NB4 (cell line): ENCODE data around the gene ECEL1.

Experiments used
- DNase-seq: peaks from one replicate; pipeline ENCODE4 v3.0.0; 2010; ENCODE audit warnings: low read depth
- H3K4me3 ChIP-seq: one replicate; pipeline ENCODE4 v1.5.1; 2011; ENCODE audit warnings: mild to moderate bottlenecking, low read depth, low read length, moderate library complexity
- MAX ChIP-seq: IDR thresholded peaks from 2 replicates; pipeline ENCODE4 v1.6.1; 2011; ENCODE audit warnings: low read depth, low read length
- MYC ChIP-seq: IDR thresholded peaks from 2 replicates; pipeline ENCODE4 v1.6.1; 2011; ENCODE audit warnings: low read depth, low read length
- POLR2A ChIP-seq: IDR thresholded peaks from 2 replicates; pipeline ENCODE4 v1.6.1; 2011; ENCODE audit warnings: mild to moderate bottlenecking; ENCODE audit not compliant: insufficient read length; ENCODE audit errors: extremely low read depth
- TF ChIP-seq, protein P1 (sequence below): IDR thresholded peaks from one replicate; pipeline ENCODE4 v1.5.1; 2012; ENCODE audit warnings: low read depth, low read length

Gene ECEL1

DNA sequence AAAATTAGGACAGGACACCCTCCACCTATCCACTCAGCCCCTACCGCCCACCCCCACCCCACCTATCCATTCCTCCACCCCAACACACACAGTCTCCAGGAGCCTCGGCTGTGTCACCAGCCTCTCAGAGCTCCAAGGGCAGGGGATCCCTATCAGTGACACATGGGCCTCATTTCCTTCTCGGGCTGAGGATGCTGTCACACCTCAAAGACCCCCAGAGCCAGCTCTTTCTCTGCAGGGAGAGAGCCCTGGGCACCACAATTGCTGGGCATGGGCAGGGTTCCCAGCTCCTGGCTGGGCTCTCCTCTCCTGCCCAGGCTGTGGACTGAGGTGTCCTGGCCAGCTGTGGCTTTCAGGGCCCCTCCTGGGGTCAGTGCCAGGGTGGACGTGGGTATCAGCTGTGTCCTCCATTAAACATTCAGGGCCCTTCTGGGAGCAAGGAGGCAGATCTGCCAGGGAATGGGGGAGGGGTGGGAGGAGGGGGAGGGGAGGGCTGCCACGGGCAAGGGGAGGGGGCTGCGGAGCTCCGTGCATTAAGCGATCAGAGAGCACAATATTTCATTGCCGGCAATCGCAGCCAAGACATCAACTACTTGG lies 14.3 kb upstream of the ECEL1 start:
- TF ChIP-seq POLR2A = no peak
- no peak for TF ChIP-seq MYC
- TF ChIP-seq, protein P1, sequence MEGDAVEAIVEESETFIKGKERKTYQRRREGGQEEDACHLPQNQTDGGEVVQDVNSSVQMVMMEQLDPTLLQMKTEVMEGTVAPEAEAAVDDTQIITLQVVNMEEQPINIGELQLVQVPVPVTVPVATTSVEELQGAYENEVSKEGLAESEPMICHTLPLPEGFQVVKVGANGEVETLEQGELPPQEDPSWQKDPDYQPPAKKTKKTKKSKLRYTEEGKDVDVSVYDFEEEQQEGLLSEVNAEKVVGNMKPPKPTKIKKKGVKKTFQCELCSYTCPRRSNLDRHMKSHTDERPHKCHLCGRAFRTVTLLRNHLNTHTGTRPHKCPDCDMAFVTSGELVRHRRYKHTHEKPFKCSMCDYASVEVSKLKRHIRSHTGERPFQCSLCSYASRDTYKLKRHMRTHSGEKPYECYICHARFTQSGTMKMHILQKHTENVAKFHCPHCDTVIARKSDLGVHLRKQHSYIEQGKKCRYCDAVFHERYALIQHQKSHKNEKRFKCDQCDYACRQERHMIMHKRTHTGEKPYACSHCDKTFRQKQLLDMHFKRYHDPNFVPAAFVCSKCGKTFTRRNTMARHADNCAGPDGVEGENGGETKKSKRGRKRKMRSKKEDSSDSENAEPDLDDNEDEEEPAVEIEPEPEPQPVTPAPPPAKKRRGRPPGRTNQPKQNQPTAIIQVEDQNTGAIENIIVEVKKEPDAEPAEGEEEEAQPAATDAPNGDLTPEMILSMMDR = no peak
- no peak for TF ChIP-seq MAX
- no peak overlapping the region for H3K4me3 ChIP-seq
- DNase-seq = no peak

- TF ChIP-seq MYC = no peak
- TF ChIP-seq MAX = no peak
- TF ChIP-seq, protein P1 = no peak
- no peak for TF ChIP-seq POLR2A
- no peak overlapping the region for H3K4me3 ChIP-seq
- no peak for DNase-seq
Observed at GRCh38 chr2:232501331-232501771, 13.7 kb upstream of the ECEL1 start.

DNA sequence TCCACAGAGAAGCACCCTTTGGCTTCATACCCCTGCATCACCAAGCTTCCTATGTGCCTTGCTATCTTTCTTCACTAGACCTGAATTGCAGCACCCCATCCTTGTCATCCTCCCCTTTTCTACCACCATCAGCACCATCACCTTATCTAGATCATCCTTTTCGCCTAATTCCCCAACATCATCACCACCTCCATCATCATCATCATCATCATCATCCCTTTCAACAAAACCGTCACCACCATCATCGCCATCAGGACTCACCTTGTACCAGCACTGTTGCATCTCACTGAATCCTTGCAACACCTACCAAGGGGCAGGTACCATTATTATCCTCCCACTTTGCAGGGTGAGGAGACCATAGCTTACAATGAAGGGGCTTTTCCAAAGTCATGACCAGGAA lies 10.8 kb upstream of the ECEL1 start:
- TF ChIP-seq POLR2A = no peak
- TF ChIP-seq, protein P1 = no peak
- TF ChIP-seq MAX = no peak
- TF ChIP-seq MYC = no peak
- no peak overlapping the region for H3K4me3 ChIP-seq
- DNase-seq = no peak

- no peak overlapping the region for H3K4me3 ChIP-seq
- no peak for DNase-seq
- TF ChIP-seq MAX (no peak), MYC (no peak), POLR2A (no peak)
- TF ChIP-seq, protein P1 = no peak
Observed at GRCh38 chr2:232497348-232497747, 9.7 kb upstream of the ECEL1 start.

GRCh38 chr2:232496501-232497270 lies 9.1 kb upstream of the ECEL1 start:
- no peak overlapping the region for H3K4me3 ChIP-seq
- TF ChIP-seq, protein P1 = no peak
- no peak for TF ChIP-seq MAX
- TF ChIP-seq POLR2A = no peak
- no peak for TF ChIP-seq MYC
- DNase-seq = no peak
